Stomach (tissue), 19 donors: ENCODE measurements around the gene SMIM44. TPM values are rescaled to one million over a fixed set of nuclear protein-coding genes. Genes with fewer than 3 reads are reported as not detected.

Experiments
- DNase-seq, 2 donors: peaks; one replicate each; pipeline versions ENCODE4 v3.0.0 to v3.0.0-alpha.2; 2013 to 2019
- H3K27ac ChIP-seq, 5 donors: fragments of 200-600 bp in 4 of 5; sonication (generic) in 4 of 5; one replicate each; pipeline ENCODE4 v1.5.1; 2013 to 2019; ENCODE audit warnings: mild to moderate bottlenecking in 1 of 5, moderate library complexity in 1 of 5
- H3K27me3 ChIP-seq, 3 donors: fragments of 200-600 bp; sonication (generic); one replicate each; pipeline ENCODE4 v1.5.1; 2017 to 2019; ENCODE audit warnings: mixed run types in 1 of 3
- H3K36me3 ChIP-seq, 4 donors: fragments of 200-600 bp; sonication (generic); 1 replicate in 3 of 4; 2 replicates in 1 of 4; pipeline ENCODE4 v1.5.1; 2016 to 2019
- H3K4me1 ChIP-seq, 4 donors: fragments of 200-600 bp; sonication (generic); one replicate each; pipeline ENCODE4 v1.5.1; 2016 to 2019
- H3K4me3 ChIP-seq, 4 donors: fragments of 200-600 bp; sonication (generic) in 3 of 4; one replicate each; pipeline ENCODE4 v1.5.1; 2016 to 2019; ENCODE audit warnings: mild to moderate bottlenecking in 1 of 4
- H3K9me3 ChIP-seq, 4 donors: fragments of 200-600 bp; sonication (generic); one replicate each; pipeline ENCODE4 v1.5.1; 2016 to 2019
- EP300 ChIP-seq: sonication (generic); formaldehyde crosslinking; IDR thresholded peaks from one replicate; pipeline ENCODE4 v1.6.1; 2017; ENCODE audit warnings: antibody characterized with exemption
- POLR2A ChIP-seq, 4 donors: fragments of 450-650 bp; IDR thresholded peaks; one replicate each; pipeline ENCODE4 v1.6.1; 2016; ENCODE audit warnings: antibody characterized with exemption in 4 of 4, control low read depth in 2 of 4, mild to moderate bottlenecking in 1 of 4, moderate library complexity in 1 of 4
- POLR2AphosphoS5 ChIP-seq, 3 donors: sonication (generic); formaldehyde crosslinking; IDR thresholded peaks; one replicate each; pipeline ENCODE4 v1.6.1; 2016; ENCODE audit warnings: antibody characterized with exemption in 3 of 3
- WGBS, 5 donors: extraction: QIAGEN DNeasy Blood & Tissue Kit in 3 of 5; methylation state at CpG; one replicate each; pipeline versions ENCODE4 v1.1.5 to v1.1.7; 2013 to 2018; 5-methylcytosine and 5-hydroxymethylcytosine counted together
- intact Hi-C: fragments of 100-400 bp; cut with DNase I; formaldehyde crosslinking; loops from one replicate; pipeline ENCODE4 v1.15.1; 2023; ENCODE audit warnings: low total_unique reads
- long read RNA-seq, 10 donors: transcript quantifications; one replicate each; lab custom pipeline, GENCODE V29; 2026
- polyA plus RNA-seq, 3 donors: library from polyadenylated mRNA; stranded (reverse); fragments of 200-250 nt; gene quantifications; one replicate each; pipeline ENCODE4 v1.2.3, GENCODE V29; 2013
- total RNA-seq, 5 donors: library from RNA; depleted of rRNA; stranded (reverse); fragments of >200 nt; gene quantifications; one replicate each; pipeline versions ENCODE4 v1.1.0 to v1.2.3, GENCODE V29; 2014 to 2016
- TF ChIP-seq, protein P1 (sequence below), 7 experiments: fragments of 450-650 bp in 4 of 7; fragments of 200-600 bp in 3 of 7; sonication (generic) in 3 of 7; IDR thresholded peaks; one replicate each; pipeline ENCODE4 v1.5.1; 2016 to 2019; ENCODE audit warnings: antibody characterized with exemption in 7 of 7, control low read depth in 2 of 7, mild to moderate bottlenecking in 1 of 7
- donor health status: healthy with polysubstance abuse.
- donor health status: Bipolar disorder and iron deficiency.
- donor health status: healthy.

Gene SMIM44
- total RNA-seq (not detected), polyA plus RNA-seq (1 to 10 TPM in 1 of 3 donors, not detected in 2; 2.7 TPM)
- long read RNA-seq, donor 1, result 0 reads
- long read RNA-seq, donor 2, partial matches to known transcripts, result 0 of 1 reads
- long read RNA-seq, donor 2, other reads (novel, unspliced or antisense), result 0 of 1 reads
- long read RNA-seq, donor 3, result 0 reads
- long read RNA-seq, donor 4, result 0 reads
- long read RNA-seq, donor 5, result 0 reads
- long read RNA-seq, donor 6, result 0 reads
- long read RNA-seq, donor 7, result 0 reads
- long read RNA-seq, donor 8, result 0 reads
- long read RNA-seq, donor 9, result 0 reads
- long read RNA-seq, donor 10, partial matches to known transcripts, result 0 of 3 reads
- long read RNA-seq, donor 10, other reads (novel, unspliced or antisense), result 0 of 3 reads

DNA sequence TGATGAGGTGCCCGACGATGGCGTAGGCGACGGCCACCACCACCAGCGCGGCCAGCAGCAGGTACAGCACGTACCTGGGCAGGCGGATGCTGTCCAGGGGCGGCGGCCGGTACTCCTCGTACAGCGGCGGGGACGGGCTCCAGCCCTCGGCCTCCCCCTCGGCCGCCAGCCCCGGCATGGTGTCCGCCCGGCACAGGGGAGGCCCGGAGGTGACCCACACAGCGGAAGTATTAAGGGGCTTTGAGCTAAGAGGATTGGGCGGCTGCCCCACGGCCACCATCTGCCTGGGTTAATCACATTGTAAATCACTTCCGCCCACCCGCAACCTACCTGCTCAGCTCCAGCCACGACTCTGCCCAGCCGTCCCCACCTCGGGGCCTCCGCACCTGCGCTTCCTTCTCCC is at the start of gene SMIM44:
Gene SMIM44, minus strand, starts transcription at position 216 of the 403 bp plus-strand sequence. Its CDS starts 38 bp downstream, at position 178.
- Histone ChIP-seq H3K4me1 (peaks cover 7 to 50% (median 38%) of the 10 kb centered on the region in 4 donors), H3K27ac (peak within 1 kb of the TSS; percentile 75 to 89 (median 85)), H3K4me3 (peak within 1 kb of the TSS; percentile 28 to 46 (median 38)), H3K9me3 (no peaks in the 10 kb centered on the region), H3K27me3 (peaks cover 0 to 77% (median 11%) of the 10 kb centered on the region in 3 donors), H3K36me3 (no peaks in the 10 kb centered on the region)
- TF ChIP-seq, protein P1, sequence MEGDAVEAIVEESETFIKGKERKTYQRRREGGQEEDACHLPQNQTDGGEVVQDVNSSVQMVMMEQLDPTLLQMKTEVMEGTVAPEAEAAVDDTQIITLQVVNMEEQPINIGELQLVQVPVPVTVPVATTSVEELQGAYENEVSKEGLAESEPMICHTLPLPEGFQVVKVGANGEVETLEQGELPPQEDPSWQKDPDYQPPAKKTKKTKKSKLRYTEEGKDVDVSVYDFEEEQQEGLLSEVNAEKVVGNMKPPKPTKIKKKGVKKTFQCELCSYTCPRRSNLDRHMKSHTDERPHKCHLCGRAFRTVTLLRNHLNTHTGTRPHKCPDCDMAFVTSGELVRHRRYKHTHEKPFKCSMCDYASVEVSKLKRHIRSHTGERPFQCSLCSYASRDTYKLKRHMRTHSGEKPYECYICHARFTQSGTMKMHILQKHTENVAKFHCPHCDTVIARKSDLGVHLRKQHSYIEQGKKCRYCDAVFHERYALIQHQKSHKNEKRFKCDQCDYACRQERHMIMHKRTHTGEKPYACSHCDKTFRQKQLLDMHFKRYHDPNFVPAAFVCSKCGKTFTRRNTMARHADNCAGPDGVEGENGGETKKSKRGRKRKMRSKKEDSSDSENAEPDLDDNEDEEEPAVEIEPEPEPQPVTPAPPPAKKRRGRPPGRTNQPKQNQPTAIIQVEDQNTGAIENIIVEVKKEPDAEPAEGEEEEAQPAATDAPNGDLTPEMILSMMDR (IDR thresholded peaks at IDR 0.05), result no peak
- no peak for TF ChIP-seq EP300
- no peak for TF ChIP-seq POLR2A (IDR thresholded peaks at IDR 0.05)
- TF ChIP-seq POLR2AphosphoS5 (IDR thresholded peaks at IDR 0.05), result no peak
- intact Hi-C loops, result no loop called here
- 27 to 59% (median 30%) methylated on average over 17 to 33 of the region's 33 CpGs for WGBS, 5 donors
- DNase-seq, result peak; percentile 38 to 66

DNA sequence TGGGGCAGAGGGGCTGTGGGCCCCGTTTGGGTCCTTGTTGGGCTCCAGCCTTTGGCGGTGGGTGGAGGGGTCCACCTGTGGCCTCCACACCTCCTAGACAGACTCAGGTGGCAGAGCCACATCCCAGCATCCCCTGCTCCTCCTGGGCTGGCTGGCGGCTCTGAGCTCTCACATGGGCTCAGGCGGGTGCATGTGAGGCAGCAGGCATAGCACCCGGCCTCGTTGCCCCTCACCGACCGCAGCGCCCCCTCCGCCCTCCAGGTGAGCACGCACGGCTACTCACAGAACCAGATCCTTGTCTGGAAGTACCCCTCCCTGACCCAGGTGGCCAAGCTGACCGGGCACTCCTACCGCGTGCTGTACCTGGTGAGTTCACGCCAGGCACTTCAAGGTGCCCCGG is 49.8 kb upstream of the SMIM44 start:
- Histone ChIP-seq H3K36me3 (peaks cover 55 to 82% (median 76%) of the 10 kb centered on the region in 4 donors), H3K9me3 (no peaks in the 10 kb centered on the region), H3K27ac (no peak overlapping the region), H3K4me3 (no peak overlapping the region), H3K27me3 (no peaks in the 10 kb centered on the region), H3K4me1 (peaks cover 0 to 5% (median 0%) of the 10 kb centered on the region in 4 donors)
- TF ChIP-seq POLR2A (IDR thresholded peaks at IDR 0.05) (no peak), POLR2AphosphoS5 (IDR thresholded peaks at IDR 0.05) (no peak), EP300 (no peak)
- TF ChIP-seq, protein P1 (IDR thresholded peaks at IDR 0.05), result no peak
- 83 to 95% (median 91%) methylated on average over 3 to 17 of the region's 17 CpGs for WGBS, 5 donors
- intact Hi-C loops, result no loop called here
- DNase-seq, result no peak

DNA sequence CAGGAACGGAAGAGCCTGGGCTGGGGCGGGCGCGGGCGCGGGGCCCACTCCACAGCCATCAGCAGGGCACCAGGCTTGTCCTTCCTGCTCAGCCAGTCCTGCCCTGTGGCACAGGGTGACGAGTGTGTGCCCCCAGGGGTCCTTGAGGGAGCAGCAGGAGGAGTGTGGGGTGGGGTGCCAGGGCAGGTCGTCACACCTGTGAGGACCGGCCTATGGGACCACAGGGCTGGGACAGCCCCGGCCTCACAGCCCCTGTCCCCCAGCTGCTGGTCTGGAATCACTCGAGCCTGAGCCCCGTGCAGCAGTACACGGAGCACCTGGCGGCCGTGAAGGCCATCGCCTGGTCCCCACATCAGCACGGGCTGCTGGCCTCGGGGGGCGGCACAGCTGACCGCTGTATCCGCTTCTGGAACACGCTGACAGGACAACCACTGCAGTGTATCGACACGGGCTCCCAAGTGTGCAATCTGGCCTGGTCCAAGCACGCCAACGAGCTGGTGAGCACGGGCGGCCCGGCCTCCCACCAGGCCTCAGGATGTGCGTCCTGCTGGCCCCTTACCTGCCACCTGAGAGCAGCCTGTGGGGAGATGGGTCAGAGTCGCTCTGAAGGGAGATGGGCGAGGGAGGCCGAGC is 49.0 kb upstream of the SMIM44 start:
- TF ChIP-seq, protein P1 (IDR thresholded peaks at IDR 0.05), result no peak
- TF ChIP-seq POLR2AphosphoS5 (IDR thresholded peaks at IDR 0.05) (no peak), POLR2A (IDR thresholded peaks at IDR 0.05) (no peak), EP300 (no peak)
- H3K4me1 ChIP-seq, result peaks cover 0 to 4% (median 0%) of the 10 kb centered on the region in 4 donors
- 90 to 96% (median 92%) methylated on average over 23 to 33 of the region's 33 CpGs for WGBS, 5 donors
- H3K4me3 ChIP-seq, result no peak overlapping the region
- peaks cover 62 to 84% (median 79%) of the 10 kb centered on the region in 4 donors for H3K36me3 ChIP-seq
- intact Hi-C loops, result no loop called here
- H3K9me3 ChIP-seq, result no peaks in the 10 kb centered on the region
- no peaks in the 10 kb centered on the region for H3K27me3 ChIP-seq
- no peak for DNase-seq
- no peak overlapping the region for H3K27ac ChIP-seq

DNA sequence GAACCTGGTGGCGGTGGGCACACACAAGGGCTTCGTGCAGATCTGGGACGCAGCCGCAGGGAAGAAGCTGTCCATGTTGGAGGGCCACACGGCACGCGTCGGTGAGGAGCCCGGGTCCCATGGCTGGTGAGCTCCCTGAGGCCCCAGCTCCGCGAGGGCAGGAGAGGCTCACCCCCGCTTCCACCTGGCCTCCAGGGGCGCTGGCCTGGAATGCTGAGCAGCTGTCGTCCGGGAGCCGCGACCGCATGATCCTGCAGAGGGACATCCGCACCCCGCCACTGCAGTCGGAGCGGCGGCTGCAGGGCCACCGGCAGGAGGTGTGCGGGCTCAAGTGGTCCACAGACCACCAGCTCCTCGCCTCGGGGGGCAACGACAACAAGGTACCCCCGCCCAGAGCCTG is 48.5 kb upstream of the SMIM44 start:
- TF ChIP-seq EP300, result no peak
- TF ChIP-seq POLR2AphosphoS5 (IDR thresholded peaks at IDR 0.05), result no peak
- TF ChIP-seq POLR2A (IDR thresholded peaks at IDR 0.05), result no peak
- TF ChIP-seq, protein P1 (IDR thresholded peaks at IDR 0.05), result no peak
- DNase-seq, result no peak
- Histone ChIP-seq H3K27ac (no peak overlapping the region), H3K9me3 (no peaks in the 10 kb centered on the region), H3K4me1 (no peaks in the 10 kb centered on the region), H3K36me3 (peaks cover 68 to 85% (median 81%) of the 10 kb centered on the region in 4 donors), H3K27me3 (no peaks in the 10 kb centered on the region), H3K4me3 (no peak overlapping the region)
- intact Hi-C loops, result no loop called here
- WGBS, 5 donors, result 89 to 96% (median 94%) methylated on average over 10 to 29 of the region's 29 CpGs
